ENCODE measurements around the gene WIPI1. TPM values are rescaled to one million over a fixed set of nuclear protein-coding genes. Genes with fewer than 3 reads are reported as not detected.
A peak's percentile ranks its signal among the peaks of the same experiment; 100 is the strongest.

Gene WIPI1
- total RNA-seq, 1 donor = 80.7 TPM

GRCh38 chr17:68440526-68440925 is 16.8 kb downstream of the WIPI1 start:
- DNase-seq (ENCODE audit: low read depth) = no peak
- no peak overlapping the region for H3K4me3 ChIP-seq (ENCODE audit: low read depth, low read length)
- TF ChIP-seq CTCF (IDR thresholded peaks at IDR 0.05; ENCODE audit: insufficient read depth, low read depth, low read length) = no peak

- no peak overlapping the region for H3K4me3 ChIP-seq (ENCODE audit: low read depth, low read length)
- TF ChIP-seq CTCF (IDR thresholded peaks at IDR 0.05; ENCODE audit: insufficient read depth, low read depth, low read length) = no peak
- DNase-seq (ENCODE audit: low read depth) = no peak
Measured at GRCh38 chr17:68439656-68440290, 17.5 kb downstream of the WIPI1 start.

- no peak for TF ChIP-seq CTCF (IDR thresholded peaks at IDR 0.05; ENCODE audit: insufficient read depth, low read depth, low read length)
- peak; percentile 74 for DNase-seq (ENCODE audit: low read depth)
- no peak overlapping the region for H3K4me3 ChIP-seq (ENCODE audit: low read depth, low read length)
Measured at GRCh38 chr17:68437979-68438822, 19.1 kb downstream of the WIPI1 start.

- peak; percentile 79 for DNase-seq (ENCODE audit: low read depth)
- TF ChIP-seq CTCF (IDR thresholded peaks at IDR 0.05; ENCODE audit: insufficient read depth, low read depth, low read length) = peak; percentile 96
- H3K4me3 ChIP-seq (ENCODE audit: low read depth, low read length) = no peak overlapping the region
Measured at GRCh38 chr17:68435876-68436842, 21.1 kb downstream of the WIPI1 start.

GRCh38 chr17:68435361-68435760 is 21.9 kb downstream of the WIPI1 start:
- no peak overlapping the region for H3K4me3 ChIP-seq (ENCODE audit: low read depth, low read length)
- TF ChIP-seq CTCF (IDR thresholded peaks at IDR 0.05; ENCODE audit: insufficient read depth, low read depth, low read length) = no peak
- no peak for DNase-seq (ENCODE audit: low read depth)

GRCh38 chr17:68433911-68434508 is 23.3 kb downstream of the WIPI1 start:
- no peak for DNase-seq (ENCODE audit: low read depth)
- no peak overlapping the region for H3K4me3 ChIP-seq (ENCODE audit: low read depth, low read length)
- TF ChIP-seq CTCF (IDR thresholded peaks at IDR 0.05; ENCODE audit: insufficient read depth, low read depth, low read length) = no peak
